ENCODE measurements around the gene COL13A1. TPM values are rescaled to one million over a fixed set of nuclear protein-coding genes. Genes with fewer than 3 reads are reported as not detected.

COL13A1 gene
- total RNA-seq, 4 donors from 2014 or later: 1.2 to 4.2 (median 2.6) TPM

DNA sequence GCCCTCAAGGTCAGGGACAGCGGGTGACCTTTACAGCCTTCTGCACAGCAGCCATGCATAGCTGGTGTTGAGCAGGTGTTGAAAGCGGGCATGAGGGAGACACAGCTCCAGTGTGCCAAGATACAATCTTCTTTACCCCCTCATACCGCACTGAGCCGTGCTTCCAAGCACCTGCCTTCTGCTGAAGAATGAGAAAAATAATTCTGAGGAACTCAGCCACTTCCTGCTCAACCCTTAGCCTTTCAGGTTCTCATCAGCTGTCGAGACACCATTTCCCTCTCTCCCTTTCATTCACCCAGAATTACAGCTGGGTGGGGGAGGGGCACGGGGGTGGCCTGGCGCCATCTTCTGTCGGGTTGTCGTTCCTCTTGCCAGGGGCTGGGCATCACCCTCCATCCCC is 58.6 kb downstream of the COL13A1 start:
- Histone ChIP-seq H3K36me3 (no peaks in the 10 kb centered on the region), H3K9me3 (no peaks in the 10 kb centered on the region), H3K4me1 (peaks cover 3 to 16% (median 10%) of the 10 kb centered on the region in 4 donors), H3K27me3 (no peaks in the 10 kb centered on the region), H3K27ac (replicated peaks in 1 of 4) (no peak overlapping the region), H3K4me3 (no peak overlapping the region)
- DNase-seq (ENCODE audit: extremely low spot score): no peak
- 44% methylated on average over 8 of the region's 9 CpGs for WGBS
- intact Hi-C loops (cut with DNase I): no loop called here
- TF ChIP-seq EP300 (IDR thresholded peaks at IDR 0.05) (no peak), POLR2A (IDR thresholded peaks at IDR 0.05; ENCODE audit: low read depth) (no peak), POLR2AphosphoS5 (IDR thresholded peaks at IDR 0.05) (no peak)
- TF ChIP-seq, protein P1, sequence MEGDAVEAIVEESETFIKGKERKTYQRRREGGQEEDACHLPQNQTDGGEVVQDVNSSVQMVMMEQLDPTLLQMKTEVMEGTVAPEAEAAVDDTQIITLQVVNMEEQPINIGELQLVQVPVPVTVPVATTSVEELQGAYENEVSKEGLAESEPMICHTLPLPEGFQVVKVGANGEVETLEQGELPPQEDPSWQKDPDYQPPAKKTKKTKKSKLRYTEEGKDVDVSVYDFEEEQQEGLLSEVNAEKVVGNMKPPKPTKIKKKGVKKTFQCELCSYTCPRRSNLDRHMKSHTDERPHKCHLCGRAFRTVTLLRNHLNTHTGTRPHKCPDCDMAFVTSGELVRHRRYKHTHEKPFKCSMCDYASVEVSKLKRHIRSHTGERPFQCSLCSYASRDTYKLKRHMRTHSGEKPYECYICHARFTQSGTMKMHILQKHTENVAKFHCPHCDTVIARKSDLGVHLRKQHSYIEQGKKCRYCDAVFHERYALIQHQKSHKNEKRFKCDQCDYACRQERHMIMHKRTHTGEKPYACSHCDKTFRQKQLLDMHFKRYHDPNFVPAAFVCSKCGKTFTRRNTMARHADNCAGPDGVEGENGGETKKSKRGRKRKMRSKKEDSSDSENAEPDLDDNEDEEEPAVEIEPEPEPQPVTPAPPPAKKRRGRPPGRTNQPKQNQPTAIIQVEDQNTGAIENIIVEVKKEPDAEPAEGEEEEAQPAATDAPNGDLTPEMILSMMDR (IDR thresholded peaks at IDR 0.05): no peak

DNA sequence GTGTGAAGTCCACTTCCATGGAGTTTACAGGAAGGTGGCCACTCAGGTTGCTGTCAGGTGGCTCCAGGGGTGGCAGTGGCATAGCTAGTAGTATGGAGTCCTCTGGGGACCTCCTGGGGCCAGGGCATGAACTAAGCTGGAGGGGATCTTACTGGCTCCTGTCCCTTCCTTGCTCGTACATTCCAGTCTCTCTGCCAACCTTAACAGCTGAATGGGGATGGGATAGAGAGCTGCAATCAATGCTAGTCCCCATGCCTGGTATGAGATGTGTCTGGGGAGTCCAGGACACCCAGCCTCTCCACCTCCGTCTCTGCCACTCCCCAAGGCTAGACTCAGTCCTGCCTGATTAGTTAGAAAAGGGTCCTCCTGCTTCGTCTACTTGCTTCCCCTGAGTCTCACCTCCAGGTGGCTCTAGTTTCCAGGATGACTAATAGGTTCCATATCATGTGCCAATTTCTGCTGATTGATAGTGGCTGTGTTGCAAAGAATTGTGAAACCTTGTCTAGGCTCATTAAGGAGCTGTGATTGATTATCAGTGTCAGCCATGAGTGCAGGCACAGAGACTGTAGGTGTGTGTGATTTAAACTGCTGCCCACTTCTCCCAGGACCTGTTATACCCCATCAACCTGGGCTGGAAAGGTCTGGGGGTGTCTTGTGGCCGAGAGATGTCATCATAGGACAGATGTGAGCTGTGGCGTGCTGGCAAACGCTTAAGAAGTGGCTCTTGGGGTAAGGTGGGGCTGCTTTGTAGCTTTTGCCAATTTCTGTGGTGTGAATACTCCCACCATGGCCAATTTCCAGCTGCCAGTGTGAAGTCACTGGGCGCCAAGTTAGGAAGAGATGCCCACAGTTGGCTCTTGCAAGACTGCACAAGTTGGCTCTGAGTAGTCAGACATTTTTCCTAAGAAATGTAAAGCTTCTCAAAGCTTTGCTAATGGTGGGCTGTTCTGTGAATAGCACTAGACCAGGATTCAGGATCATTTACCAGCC is 59.8 kb downstream of the COL13A1 start:
- intact Hi-C loops (cut with DNase I): no loop called here
- no peaks in the 10 kb centered on the region for H3K9me3 ChIP-seq
- no peak for DNase-seq (ENCODE audit: extremely low spot score)
- TF ChIP-seq POLR2AphosphoS5 (IDR thresholded peaks at IDR 0.05) (peak in 1 of 2 donors; percentile 83), POLR2A (IDR thresholded peaks at IDR 0.05; ENCODE audit: low read depth) (no peak)
- no peak overlapping the region for H3K4me3 ChIP-seq
- H3K27me3 ChIP-seq: no peaks in the 10 kb centered on the region
- no peaks in the 10 kb centered on the region for H3K36me3 ChIP-seq
- 40% methylated on average over 3 of the region's 7 CpGs for WGBS
- H3K4me1 ChIP-seq: peaks cover 8 to 27% (median 19%) of the 10 kb centered on the region in 4 donors
- H3K27ac ChIP-seq (replicated peaks in 1 of 4): no peak overlapping the region

DNA sequence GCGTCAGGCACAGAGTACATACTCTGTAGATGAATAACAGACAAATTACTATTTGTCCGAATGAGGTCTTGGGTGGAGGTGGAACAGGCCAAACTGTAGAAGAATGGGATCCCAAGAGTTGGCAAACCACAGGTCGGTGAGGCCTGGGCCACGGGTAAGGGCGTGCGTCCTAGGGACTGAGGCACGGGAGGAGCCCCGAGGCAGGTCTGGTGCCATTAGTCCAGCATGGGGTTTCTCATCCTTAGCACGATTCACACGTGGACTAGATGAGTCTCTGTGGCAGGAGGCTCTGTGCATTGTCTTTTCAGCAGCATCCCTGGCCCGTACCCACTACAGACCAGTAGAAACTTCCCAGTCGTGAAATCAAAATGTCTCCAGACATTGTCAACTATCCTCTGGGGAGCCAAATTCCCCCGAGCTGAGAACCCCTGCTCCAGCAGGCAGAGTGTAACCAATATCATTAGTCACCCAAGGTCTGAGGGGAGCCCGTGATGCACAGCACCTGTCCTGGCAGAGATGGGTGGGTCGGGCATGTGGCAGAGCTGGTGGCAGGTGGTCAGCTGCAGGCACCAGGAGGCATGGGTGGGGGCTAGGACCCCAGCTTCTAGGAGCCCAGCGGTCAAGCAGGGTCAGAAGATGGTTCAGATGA is 61.3 kb downstream of the COL13A1 start:
- intact Hi-C loops (cut with DNase I): no loop called here
- no peak overlapping the region for H3K4me3 ChIP-seq
- no peaks in the 10 kb centered on the region for H3K9me3 ChIP-seq
- no peak for DNase-seq (ENCODE audit: extremely low spot score)
- H3K36me3 ChIP-seq: no peaks in the 10 kb centered on the region
- TF ChIP-seq POLR2AphosphoS5 (IDR thresholded peaks at IDR 0.05) (no peak), POLR2A (IDR thresholded peaks at IDR 0.05; ENCODE audit: low read depth) (no peak), EP300 (IDR thresholded peaks at IDR 0.05) (no peak)
- TF ChIP-seq, protein P1 (IDR thresholded peaks at IDR 0.05): no peak
- peaks cover 10 to 38% (median 28%) of the 10 kb centered on the region in 4 donors for H3K4me1 ChIP-seq
- 96% methylated on average over 16 of the region's 16 CpGs for WGBS
- H3K27me3 ChIP-seq: no peaks in the 10 kb centered on the region
- no peak overlapping the region for H3K27ac ChIP-seq (replicated peaks in 1 of 4)

DNA sequence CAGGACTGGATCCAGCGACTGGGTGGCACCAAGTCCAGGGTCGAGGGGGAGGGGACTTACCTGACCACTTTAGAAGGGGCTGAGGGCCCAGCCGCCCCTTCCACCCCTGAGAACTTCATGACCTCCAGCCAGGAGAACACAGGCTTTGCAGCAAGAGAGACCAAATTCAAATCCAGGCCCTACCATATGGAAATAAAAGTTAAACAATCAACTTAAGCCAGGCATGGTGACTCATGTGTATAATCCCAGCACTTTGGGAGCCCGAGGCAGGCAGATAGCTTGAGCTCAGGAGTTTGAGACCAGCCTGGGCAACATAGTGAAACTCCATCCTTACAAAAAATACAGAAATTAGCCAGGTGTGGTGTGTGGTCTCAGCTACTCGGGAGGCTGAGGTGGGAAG is 61.9 kb downstream of the COL13A1 start:
- DNase-seq (ENCODE audit: extremely low spot score): no peak
- Histone ChIP-seq H3K4me1 (peaks cover 10 to 38% (median 28%) of the 10 kb centered on the region in 4 donors), H3K9me3 (no peaks in the 10 kb centered on the region), H3K36me3 (no peaks in the 10 kb centered on the region), H3K27ac (replicated peaks in 1 of 4) (no peak overlapping the region), H3K27me3 (no peaks in the 10 kb centered on the region), H3K4me3 (no peak overlapping the region)
- intact Hi-C loops (cut with DNase I): no loop called here
- TF ChIP-seq EP300 (IDR thresholded peaks at IDR 0.05) (no peak), POLR2AphosphoS5 (IDR thresholded peaks at IDR 0.05) (no peak), POLR2A (IDR thresholded peaks at IDR 0.05; ENCODE audit: low read depth) (no peak)
- TF ChIP-seq, protein P1 (IDR thresholded peaks at IDR 0.05): no peak
- 81% methylated on average over 5 of the region's 5 CpGs for WGBS

DNA sequence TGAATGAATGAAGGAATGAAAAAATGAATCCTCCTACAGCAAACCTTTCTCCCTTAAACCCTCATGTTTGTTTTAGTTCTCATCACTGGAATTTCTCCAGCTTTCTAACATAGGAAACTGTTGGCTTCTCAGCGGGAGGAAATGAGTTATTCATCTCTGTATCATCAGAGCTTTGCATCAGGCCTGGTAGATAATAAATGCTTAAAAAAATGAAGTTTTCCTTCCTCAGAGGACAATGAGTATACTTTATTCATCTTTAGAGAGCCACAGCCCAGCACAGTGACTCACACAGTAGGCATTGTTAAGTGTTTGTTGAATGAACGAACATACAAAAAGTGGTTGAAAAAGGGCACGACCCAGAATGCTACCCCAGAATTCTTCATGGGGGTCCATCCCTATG is 62.6 kb downstream of the COL13A1 start:
- peaks cover 10 to 44% (median 31%) of the 10 kb centered on the region in 4 donors for H3K4me1 ChIP-seq

More for the DNA sequence above, 62.6 kb downstream of the COL13A1 start:
- Histone ChIP-seq H3K4me3 (no peak overlapping the region), H3K9me3 (no peaks in the 10 kb centered on the region), H3K27ac (replicated peaks in 1 of 4) (no peak overlapping the region), H3K27me3 (no peaks in the 10 kb centered on the region), H3K36me3 (no peaks in the 10 kb centered on the region)
- WGBS: 62% methylated on average over 3 of the region's 3 CpGs
- DNase-seq (ENCODE audit: extremely low spot score): no peak
- TF ChIP-seq POLR2A (IDR thresholded peaks at IDR 0.05; ENCODE audit: low read depth): no peak
- TF ChIP-seq POLR2AphosphoS5 (IDR thresholded peaks at IDR 0.05): no peak
- TF ChIP-seq, protein P1 (IDR thresholded peaks at IDR 0.05): no peak
- TF ChIP-seq EP300 (IDR thresholded peaks at IDR 0.05): no peak
- intact Hi-C loops (cut with DNase I): no loop called here
